Esophagus muscularis mucosa (tissue), 4 donors: Measurements from ENCODE around the gene KIR2DL4.
"Not testable (repeated sequence)": the region's sequence is repeated elsewhere in the genome, so short reads cannot be mapped to it uniquely, and the experiment has no call there.

ENCODE experiments used
- CTCF ChIP-seq, 3 experiments: fragments of 200-600 bp in 2 of 3; fragments of 450-650 bp in 1 of 3; sonication (generic) in 2 of 3; IDR thresholded peaks; one replicate each; pipeline ENCODE4 v1.5.1; 2017 to 2019; ENCODE audit warnings: antibody characterized with exemption in 3 of 3, mild to moderate bottlenecking in 2 of 3, moderate library complexity in 1 of 3
- EP300 ChIP-seq: sonication (generic); formaldehyde crosslinking; IDR thresholded peaks from one replicate; pipeline ENCODE4 v1.6.1; 2017; ENCODE audit warnings: antibody characterized with exemption
- POLR2A ChIP-seq: fragments of 450-650 bp; IDR thresholded peaks from one replicate; pipeline ENCODE4 v1.6.1; 2017; ENCODE audit warnings: antibody characterized with exemption, moderate library complexity, mild to moderate bottlenecking, low read depth
- POLR2AphosphoS5 ChIP-seq, 2 donors: sonication (generic); formaldehyde crosslinking; IDR thresholded peaks; one replicate each; pipeline ENCODE4 v1.6.1; 2017; ENCODE audit warnings: antibody characterized with exemption in 2 of 2

DNA sequence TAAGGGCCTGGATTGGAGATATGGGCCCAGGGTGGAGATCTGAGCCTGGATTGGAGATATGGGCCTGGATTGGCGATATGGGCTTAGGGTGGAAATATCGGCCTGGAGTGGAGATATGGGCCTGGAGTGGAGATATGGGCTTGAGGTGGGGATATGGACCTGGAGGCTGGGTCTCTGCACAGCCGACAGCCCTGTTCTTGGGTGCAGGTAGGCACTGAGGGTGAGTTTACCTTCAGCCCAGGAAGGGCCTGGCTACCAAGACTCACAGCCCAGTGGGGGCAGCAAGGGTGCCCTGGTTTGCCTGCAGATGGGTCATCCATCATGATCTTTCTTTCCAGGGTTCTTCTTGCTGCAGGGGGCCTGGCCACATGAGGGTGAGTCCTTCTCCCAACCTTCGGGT lies 32.9 kb upstream of the KIR2DL4 start:
- not testable (repeated sequence) for TF ChIP-seq POLR2A; CTCF (IDR thresholded peaks at IDR 0.05); POLR2AphosphoS5 (IDR thresholded peaks at IDR 0.05); EP300
